Measurements from ENCODE around the gene SOX30. TPM values are rescaled to one million over a fixed set of nuclear protein-coding genes. Genes with fewer than 3 reads are reported as not detected.

The SOX30 gene
- total RNA-seq, 1 experiment from 2014 or later, result 0.11 TPM

GRCh38 chr5:157592594-157592993, 59.6 kb downstream of the SOX30 start:
- Histone ChIP-seq H3K27ac (no peak overlapping the region), H2AFZ (no peak overlapping the region), H3K9me2 (ENCODE audit: insufficient read depth) (no peaks in the 10 kb centered on the region), H3K4me3 (no peak overlapping the region), H3K4me1 (replicated peaks; ENCODE audit: insufficient read depth) (no peaks in the 10 kb centered on the region), H3K27me3 (ENCODE audit: insufficient read depth, low read depth) (no peaks in the 10 kb centered on the region), H3K9me3 (ENCODE audit: insufficient read depth, low read depth) (no peaks in the 10 kb centered on the region), H4K20me1 (ENCODE audit: insufficient read depth) (no peaks in the 10 kb centered on the region), H3K4me2 (no peak overlapping the region), H3F3A (ENCODE audit: insufficient read depth, low read depth) (no peaks in the 10 kb centered on the region), H3K36me3 (ENCODE audit: low read depth) (no peaks in the 10 kb centered on the region), H3K79me2 (ENCODE audit: low read depth) (no peaks in the 10 kb centered on the region)
- TF ChIP-seq, protein P1, sequence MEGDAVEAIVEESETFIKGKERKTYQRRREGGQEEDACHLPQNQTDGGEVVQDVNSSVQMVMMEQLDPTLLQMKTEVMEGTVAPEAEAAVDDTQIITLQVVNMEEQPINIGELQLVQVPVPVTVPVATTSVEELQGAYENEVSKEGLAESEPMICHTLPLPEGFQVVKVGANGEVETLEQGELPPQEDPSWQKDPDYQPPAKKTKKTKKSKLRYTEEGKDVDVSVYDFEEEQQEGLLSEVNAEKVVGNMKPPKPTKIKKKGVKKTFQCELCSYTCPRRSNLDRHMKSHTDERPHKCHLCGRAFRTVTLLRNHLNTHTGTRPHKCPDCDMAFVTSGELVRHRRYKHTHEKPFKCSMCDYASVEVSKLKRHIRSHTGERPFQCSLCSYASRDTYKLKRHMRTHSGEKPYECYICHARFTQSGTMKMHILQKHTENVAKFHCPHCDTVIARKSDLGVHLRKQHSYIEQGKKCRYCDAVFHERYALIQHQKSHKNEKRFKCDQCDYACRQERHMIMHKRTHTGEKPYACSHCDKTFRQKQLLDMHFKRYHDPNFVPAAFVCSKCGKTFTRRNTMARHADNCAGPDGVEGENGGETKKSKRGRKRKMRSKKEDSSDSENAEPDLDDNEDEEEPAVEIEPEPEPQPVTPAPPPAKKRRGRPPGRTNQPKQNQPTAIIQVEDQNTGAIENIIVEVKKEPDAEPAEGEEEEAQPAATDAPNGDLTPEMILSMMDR (conservative IDR thresholded peaks at IDR 0.05), result no peak
- no peak for TF ChIP-seq EZH2 (IDR thresholded peaks at IDR 0.05; ENCODE audit: low read depth)
- ChIA-PET POLR2A (ENCODE audit: unreplicated experiment) (no interaction called here), CTCF (no interaction called here)
- BruUV-seq (replicated peaks), result no TSS peak
- DNase-seq, result no peak
- intact Hi-C loops (cut with micrococcal nuclease; ENCODE audit: unreplicated experiment), result no loop called here

GRCh38 chr5:157590478-157590877, 61.8 kb downstream of the SOX30 start:
- TF ChIP-seq, protein P1 (conservative IDR thresholded peaks at IDR 0.05), result no peak
- TF ChIP-seq EZH2 (IDR thresholded peaks at IDR 0.05; ENCODE audit: low read depth), result no peak
- no peak overlapping the region for H3K4me3 ChIP-seq
- no peak overlapping the region for H3K4me2 ChIP-seq
- no peaks in the 10 kb centered on the region for H3K27me3 ChIP-seq (ENCODE audit: insufficient read depth, low read depth)
- no peaks in the 10 kb centered on the region for H3K36me3 ChIP-seq (ENCODE audit: low read depth)
- no TSS peak for BruUV-seq (replicated peaks)
- CTCF ChIA-PET, result no interaction called here
- no peaks in the 10 kb centered on the region for H3F3A ChIP-seq (ENCODE audit: insufficient read depth, low read depth)
- H3K4me1 ChIP-seq (replicated peaks; ENCODE audit: insufficient read depth), result no peaks in the 10 kb centered on the region
- no peak for DNase-seq
- POLR2A ChIA-PET (ENCODE audit: unreplicated experiment), result no interaction called here
- intact Hi-C loops (cut with micrococcal nuclease; ENCODE audit: unreplicated experiment), result no loop called here
- H4K20me1 ChIP-seq (ENCODE audit: insufficient read depth), result no peaks in the 10 kb centered on the region
- H3K79me2 ChIP-seq (ENCODE audit: low read depth), result no peaks in the 10 kb centered on the region
- no peaks in the 10 kb centered on the region for H3K9me3 ChIP-seq (ENCODE audit: insufficient read depth, low read depth)
- no peak overlapping the region for H2AFZ ChIP-seq
- H3K9me2 ChIP-seq (ENCODE audit: insufficient read depth), result no peaks in the 10 kb centered on the region
- no peak overlapping the region for H3K27ac ChIP-seq

DNA sequence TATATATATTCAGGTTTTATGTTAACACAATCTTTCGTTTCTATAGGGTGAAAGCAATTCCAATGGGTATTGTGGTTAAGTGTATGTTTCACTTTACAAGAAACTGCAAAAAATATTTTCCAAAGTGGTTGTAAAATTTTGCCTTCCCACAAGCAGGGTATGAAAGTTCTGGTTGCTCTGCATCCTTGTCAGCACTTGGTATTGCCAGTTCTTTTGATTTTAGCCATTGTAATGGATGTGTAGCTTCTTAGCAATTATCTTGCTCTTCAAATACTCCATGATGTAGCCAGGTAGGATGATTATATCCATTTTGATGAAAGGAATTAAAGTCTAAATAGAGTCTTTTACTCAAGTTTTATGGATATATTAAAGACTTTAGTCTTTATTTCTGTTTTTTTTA, 67.6 kb downstream of the SOX30 start:
- H4K20me1 ChIP-seq (ENCODE audit: insufficient read depth), result no peaks in the 10 kb centered on the region
- POLR2A ChIA-PET (ENCODE audit: unreplicated experiment), result no interaction called here
- H3K4me3 ChIP-seq, result no peak overlapping the region
- no peak for DNase-seq
- no peak overlapping the region for H2AFZ ChIP-seq
- TF ChIP-seq EZH2 (IDR thresholded peaks at IDR 0.05; ENCODE audit: low read depth), result no peak
- TF ChIP-seq, protein P1 (conservative IDR thresholded peaks at IDR 0.05), result no peak
- H3K9me2 ChIP-seq (ENCODE audit: insufficient read depth), result no peaks in the 10 kb centered on the region
- no peak overlapping the region for H3K27ac ChIP-seq
- H3K36me3 ChIP-seq (ENCODE audit: low read depth), result no peaks in the 10 kb centered on the region
- no peak overlapping the region for H3K4me2 ChIP-seq
- H3K79me2 ChIP-seq (ENCODE audit: low read depth), result no peaks in the 10 kb centered on the region
- no peaks in the 10 kb centered on the region for H3F3A ChIP-seq (ENCODE audit: insufficient read depth, low read depth)
- no peaks in the 10 kb centered on the region for H3K27me3 ChIP-seq (ENCODE audit: insufficient read depth, low read depth)
- intact Hi-C loops (cut with micrococcal nuclease; ENCODE audit: unreplicated experiment), result no loop called here
- no peaks in the 10 kb centered on the region for H3K9me3 ChIP-seq (ENCODE audit: insufficient read depth, low read depth)
- CTCF ChIA-PET, result interaction anchor here (0.7 kb wide), 1 partner anchor 17 kb away, joined by 3 read pairs; no protein-coding TSS in a partner anchor
- no TSS peak for BruUV-seq (replicated peaks)
- H3K4me1 ChIP-seq (replicated peaks; ENCODE audit: insufficient read depth), result no peaks in the 10 kb centered on the region

Data from PC-9 (cell line).